Fibroblast of the conjunctiva (primary cell): ENCODE data around the gene PTPN14.

Experiments used
- DNase-seq: peaks from one replicate; pipeline ENCODE4 v3.0.0-alpha.2; 2010; ENCODE audit warnings: low read depth

The PTPN14 gene

DNA sequence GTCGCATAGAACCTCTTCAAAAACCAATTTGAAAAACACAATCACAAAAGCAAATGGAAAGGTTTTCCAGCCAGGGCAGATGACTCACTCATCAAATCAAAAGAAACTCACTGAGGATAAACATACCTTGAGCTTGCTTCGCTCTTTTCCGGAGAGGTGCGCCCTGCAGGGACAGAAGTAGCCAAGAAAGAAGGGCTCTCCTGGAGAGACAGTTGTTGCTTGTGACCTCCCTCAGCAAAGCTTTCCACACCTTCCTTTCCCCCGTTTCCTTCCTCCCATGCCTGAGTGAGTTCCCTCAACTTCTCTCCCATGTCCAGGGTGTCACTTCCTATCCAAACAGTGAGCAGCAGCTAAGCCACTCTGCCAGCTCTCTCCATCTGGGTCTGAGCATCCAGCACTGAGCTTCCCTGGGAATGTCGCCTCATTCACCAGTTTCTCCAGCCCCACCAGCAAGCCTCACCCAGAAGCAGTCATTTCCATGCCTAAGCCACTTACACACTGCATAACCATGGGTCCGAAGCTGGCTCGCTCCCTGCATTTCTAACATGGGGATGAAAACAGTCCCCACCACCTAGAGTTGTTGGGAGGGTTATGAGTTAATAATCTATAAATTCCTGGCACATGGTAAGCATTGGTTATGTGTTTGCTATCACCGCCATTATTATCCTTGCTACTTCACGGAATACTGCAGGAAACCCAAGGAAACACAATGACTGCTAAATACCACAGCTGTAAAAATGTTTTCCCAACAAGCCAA is 75.0 kb downstream of the PTPN14 start:
- no peak for DNase-seq

DNA sequence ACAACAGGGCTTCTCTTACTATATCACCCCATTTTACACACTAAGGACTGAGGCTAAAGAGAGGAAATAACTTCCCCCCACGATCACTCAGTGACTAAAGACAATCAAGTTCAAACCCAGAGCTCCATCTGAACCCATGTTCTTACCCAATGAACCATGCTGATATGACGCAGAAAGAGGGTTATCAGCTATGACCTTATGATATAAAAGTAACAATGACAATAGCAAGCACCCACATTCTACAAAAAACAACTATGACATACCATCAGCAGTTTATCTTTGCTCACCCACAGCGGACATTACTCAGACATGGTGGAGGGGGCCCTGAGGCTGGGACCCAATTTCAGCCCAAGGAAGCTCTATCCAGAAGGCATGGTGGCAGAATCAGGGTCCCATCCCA is 75.7 kb downstream of the PTPN14 start:
- no peak for DNase-seq

DNA sequence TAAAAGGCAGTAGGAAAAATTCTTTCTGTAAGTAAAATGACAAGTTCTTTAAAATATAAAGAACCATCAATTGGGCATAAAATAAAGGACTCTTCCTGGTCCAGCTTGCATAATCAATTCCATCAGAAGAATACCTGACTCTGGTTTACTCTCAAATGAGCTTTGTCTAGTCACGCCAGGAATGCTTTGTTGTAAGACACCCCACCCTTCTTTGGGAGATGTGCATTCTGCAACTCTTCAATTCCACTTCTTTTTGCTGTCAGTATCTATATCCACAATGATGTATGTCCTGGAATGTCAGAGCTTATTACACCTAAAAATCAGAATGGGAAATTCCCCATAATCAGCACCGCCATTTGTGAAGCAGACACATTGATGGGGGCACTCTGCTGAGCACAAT is 76.1 kb downstream of the PTPN14 start:
- no peak for DNase-seq

DNA sequence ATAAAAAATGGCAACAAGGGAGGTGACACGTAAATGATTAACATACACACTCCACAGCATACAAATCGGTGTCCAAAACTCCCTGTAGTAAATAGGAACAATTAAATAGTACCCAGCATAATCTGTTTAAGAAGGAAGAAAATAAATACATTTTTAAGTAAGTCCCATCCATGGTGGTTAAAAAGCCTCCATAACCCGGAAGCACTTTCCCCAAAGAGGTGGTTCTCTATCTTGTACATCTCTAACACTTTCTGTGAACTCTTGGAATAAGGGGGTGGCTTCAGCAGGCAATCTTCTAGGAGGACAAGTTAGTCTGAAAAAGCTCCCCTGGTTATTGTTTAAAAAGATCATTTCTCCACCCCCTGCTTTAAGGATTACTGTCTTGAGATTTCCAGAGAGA is 76.9 kb downstream of the PTPN14 start:
- no peak for DNase-seq

DNA sequence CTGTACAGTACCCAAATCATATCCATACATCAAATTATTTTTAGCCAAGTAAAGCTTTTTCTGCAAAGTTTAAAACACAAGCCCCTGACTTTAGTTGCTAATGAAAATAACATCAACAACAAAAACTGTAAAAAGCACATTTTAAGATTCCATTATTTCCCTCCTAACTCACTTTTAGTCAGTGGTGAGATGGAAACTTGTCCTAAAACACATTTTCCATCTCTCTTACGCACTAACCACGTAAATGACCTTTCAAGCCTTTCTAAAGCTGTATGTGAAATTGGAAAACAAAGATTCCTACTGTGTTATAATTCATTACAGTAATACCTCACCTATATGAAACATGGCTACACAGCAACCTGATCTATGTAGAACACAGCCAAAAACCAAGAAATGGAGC is 77.5 kb downstream of the PTPN14 start:
- no peak for DNase-seq

DNA sequence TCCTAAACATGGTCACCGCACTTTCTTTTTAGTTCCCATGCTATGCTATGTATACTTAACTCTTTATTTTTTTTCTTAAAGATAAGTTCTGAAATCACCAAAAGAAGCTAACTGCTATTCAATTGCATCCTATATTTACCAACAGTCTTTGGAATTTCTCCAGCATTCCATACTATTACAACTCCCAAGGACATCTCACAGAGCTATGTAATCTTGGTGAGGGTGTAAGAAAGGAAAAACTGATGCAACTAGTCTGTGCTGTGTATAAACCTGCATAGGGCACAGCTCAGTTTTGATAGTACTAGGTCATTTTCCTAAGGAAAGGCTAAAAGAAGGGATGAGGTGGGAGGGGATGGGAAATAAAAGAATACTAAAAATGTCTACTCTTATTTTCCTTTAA is 78.0 kb downstream of the PTPN14 start:
- peak; percentile 78 for DNase-seq

DNA sequence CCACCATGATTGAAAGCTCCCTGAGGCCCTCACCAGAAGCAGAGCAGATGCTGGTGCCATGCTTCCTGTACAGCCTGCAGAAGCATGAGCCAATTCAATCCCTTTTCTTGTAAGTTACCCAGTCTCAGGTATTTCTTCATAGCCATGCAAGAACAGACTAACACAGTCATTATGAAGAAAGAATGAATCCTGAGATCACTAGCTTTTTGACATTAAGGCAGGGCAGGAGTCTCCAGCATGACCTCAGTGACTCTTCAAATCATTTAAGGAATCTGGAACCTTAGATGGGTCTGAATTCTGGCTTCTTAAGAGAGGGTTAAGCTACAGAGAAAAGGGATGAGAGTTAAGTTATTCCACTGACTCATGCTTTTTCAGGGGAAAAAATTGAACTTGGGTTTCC is 79.0 kb downstream of the PTPN14 start:
- DNase-seq: no peak

DNA sequence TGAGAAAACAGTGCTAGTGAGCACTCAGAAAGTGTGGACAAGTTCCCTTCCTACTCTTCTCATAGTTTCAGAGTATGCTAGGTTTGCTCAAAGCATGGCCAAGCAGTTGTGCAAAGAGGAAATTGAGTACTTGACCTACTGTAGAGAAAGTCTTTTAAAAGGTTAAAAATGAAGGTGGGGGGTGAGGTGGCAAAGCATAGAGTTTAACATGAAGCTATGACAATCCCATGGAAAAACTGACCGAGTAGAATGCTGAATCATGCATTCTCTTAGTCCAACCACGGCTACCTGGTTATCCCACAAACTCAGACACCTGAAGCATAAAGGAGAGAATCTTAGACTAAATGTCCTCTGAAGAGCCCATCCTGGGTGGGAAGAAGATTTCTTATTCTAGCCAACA is 79.9 kb downstream of the PTPN14 start:
- DNase-seq: no peak

DNA sequence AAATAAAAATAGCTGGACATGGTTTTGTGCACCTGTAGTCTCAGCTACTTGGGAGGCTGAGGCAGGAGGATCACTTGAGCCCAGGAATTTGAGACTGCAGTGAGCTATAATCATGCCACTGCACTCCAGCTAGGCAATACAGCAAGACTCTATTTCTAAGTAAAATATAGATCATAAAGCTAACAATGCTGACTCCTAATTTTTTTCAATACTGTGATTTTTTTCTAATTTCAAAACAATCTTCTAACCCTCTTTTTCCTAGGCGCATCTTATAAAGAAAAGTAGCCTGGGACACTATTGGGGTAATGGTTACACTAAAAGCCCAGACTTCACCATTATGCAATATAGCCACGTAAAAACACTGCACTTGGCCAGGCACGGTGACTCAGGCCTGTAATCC is 81.3 kb downstream of the PTPN14 start:
- DNase-seq: no peak

DNA sequence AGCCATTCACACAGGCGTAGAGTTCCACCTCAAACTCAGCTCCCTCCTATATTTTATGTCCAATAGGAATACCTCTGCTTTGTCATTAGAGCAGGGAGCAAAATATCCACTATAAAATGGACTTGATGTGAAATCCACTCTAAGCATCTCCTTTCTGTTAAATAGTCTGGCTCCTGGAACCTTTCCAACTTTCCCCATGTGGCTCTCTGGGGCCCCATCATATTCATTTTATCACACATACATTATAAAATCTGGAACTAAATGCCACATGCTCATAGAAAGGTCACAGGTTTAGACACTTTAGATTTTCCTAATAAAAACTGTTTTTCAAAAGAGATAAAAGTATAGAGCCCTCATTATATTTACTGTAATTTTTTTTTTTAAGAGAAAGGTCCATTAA is 82.1 kb downstream of the PTPN14 start:
- no peak for DNase-seq

DNA sequence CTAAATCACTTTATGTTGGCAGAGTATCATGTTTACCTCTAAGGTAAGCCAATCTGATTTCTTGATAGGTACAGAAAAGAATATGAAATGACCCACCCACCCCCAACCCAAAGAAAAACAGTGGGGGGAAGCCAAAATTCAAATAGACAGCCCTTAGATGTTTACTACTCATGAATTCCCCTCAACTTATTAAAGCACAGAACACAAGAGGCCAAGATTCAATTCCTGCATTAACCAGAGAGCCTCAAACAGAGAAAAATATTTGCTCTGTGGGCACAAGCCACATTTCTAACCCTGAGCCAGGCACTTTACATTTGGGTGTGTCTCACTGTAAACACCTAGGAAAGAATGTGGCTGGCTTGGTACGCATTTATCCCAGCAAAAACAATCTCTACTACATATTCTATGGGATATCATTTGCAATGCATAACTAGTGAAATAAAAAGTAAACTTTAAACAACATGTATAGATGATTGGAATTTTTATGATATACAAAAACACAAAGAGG is 84.3 kb downstream of the PTPN14 start:
- DNase-seq: no peak

DNA sequence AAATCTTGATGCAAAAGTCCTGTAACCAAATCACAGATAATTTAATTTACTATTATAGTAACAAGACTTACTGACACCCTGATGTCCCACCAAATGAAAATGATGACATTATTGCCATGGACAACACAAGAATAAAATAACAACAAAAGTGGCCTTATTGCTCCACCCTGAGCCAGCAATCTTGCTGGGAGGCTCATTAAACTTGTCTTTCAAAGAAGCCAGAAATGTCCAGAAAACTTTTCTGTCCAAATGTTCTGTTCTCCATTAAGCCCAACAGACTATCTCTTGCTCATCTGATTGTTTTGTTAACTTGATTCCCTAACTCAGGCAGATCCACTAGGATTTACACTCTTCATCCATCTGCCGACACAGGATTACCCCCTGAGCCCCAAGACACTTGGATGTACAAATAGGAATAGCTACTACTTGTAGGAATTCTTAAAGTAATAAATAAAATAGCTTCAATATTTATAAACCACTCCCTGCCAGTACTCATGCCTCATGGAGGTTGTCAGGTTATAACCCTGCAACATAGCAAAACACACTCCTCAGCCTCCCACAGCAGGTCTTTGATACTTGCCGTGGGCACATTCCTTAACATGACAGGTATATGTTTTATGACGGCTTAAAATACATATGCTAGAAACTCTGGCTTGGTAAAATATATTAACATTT is 84.9 kb downstream of the PTPN14 start:
- DNase-seq: no peak

DNA sequence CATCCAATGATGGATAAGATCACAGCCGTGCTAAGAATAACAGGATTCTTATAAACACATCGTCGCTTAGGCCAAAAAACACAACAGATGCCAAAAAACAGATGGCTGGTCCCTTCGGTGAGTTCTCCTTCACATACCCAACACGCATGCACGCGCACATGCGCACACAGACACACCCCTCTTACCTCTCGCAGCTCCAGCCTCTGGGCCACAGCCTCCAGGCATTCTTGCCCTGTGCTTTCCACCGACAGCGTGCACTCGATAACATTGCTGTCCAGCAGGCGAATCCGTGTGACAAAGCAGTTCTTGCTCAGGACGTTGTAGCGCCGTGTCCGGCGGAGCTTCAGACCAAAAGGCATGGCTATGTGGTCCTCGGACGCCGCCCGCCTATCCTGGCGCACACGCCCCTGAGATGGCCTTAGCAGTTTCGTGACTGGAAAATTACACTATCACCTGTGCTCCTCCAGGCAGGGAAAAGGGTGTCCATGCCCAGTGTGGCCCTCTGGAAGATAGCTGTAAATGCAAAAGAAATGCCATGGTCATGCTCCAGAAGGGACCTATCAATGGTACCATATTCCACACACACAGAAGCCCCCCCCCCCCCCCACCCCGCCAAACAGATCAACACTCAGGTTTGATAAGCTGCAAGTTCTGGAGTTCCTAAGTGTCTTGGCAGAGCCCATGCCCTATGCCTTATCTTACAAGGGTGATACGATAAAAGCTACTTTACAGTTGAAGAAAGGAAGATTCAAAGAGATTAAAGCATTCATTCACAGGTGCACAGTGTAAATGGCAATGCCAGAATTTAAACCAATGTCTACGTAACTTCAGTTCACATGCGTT is 86.7 kb downstream of the PTPN14 start:
- no peak for DNase-seq

DNA sequence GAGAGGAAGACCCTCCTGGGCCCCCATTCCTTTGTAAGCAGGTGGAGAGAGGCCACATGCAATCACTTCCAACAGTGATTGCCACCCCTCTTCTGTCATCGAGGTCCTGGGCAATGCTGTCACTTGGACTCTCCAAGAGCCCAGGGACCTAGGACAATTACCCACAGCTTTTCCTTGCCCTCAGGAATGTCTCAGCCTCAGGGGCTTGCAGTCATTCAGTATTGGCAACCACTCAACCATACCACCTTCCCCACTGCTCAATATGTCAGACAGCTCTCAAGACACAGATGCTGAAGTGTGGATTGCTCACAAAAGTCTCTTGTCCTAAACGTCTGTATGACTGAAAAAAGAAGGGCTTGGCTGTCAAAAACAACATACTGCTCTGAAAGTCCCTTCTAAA is 87.8 kb downstream of the PTPN14 start:
- no peak for DNase-seq

DNA sequence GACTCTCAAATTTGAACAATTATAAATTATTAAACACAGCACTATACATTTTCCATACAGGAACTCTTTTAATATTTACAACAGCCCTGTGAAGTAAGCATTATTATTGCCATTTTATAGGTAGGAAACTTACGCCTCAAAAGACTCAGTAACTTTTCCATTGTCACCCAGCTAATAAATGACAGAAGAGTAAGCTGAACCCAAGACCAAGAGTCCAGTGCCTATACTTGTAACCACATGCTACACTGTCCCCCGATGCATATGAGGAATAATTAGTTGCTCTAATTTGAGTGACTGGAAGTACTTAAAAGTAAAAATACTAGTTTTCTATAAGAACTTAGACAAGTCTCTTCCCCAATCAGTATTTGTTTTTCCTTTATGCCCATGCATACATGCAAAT is 88.5 kb downstream of the PTPN14 start:
- DNase-seq: no peak

DNA sequence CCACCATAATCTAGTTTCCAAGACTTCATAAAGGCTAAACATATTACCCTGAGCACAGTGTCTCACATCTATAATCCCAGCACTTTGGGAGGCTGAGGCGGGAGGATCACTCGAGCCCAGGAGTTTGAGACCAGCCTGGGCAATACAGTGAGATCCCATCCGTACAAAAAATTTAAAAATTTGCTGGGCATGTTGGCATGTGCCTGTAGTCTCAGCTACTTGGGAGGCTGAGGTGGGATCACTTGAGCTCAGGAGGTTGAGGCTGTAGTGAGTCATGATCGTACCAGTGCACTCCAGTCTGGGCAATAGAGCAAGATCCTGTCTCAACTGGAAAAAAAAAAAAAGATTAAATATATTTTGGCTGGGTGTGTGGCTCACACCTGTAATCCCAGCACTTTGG is 90.1 kb downstream of the PTPN14 start:
- DNase-seq: no peak

DNA sequence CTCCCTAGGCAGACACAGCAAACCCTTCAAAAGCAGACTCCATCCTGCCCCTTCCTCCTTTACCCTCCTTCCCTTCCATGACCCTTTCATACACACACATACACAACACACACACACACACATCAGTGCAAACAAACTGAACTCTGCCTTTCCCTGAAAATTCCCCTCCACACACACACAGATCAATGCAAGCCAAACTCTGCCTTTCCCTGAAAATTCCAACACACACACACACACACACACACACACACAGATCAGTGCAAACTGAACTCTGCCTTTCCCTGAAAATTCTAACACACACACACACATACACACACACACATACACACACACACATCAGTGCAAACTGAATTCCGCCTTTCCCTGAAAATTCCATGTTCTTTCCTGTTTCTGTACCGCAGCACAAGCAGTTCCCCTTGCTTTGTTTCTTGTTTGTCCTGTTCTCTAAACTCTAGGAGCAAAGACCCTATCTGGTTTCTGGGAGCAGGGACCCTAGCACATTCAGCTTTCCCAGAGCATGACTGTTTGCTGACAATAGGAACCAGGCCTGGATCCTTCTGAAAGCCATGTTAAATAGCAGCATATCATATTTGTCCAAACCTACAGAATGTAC is 91.0 kb downstream of the PTPN14 start:
- no peak for DNase-seq

DNA sequence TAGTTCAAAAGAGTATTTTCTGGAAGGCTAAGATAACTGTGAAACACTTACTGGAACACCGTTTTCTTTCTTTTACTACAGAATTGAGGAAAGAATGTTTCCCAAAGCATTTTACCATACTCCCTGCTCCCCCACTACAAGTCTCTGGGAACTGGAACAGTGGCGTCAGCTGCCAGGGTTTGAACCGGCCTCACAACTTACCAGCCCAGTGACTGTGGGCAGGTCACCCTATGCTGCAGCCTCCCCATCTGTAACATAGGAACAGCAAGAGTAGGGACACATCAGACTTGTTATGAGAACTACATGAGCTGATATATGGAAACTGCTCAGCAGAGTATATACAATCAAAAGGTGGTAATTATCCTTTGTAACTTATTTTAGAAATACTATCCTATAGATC is 91.5 kb downstream of the PTPN14 start:
- DNase-seq: no peak

DNA sequence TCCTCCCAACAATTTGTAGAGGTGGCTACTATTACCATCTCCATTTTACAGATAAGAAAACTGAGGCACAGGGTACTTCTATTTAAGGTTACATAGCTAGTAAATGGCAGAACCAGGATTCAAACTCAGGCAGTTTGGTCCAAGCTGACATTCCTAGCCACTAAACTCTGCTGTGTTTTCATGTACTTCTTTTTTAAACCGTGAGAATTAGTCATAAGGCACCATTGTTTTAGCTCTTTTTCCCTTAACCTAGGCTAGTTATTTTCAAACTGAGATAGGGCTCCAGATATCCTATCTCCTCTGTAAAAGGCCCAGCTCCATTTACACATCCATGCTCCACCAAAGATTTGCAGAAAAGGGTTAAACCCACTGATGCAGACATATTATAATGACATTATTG is 92.9 kb downstream of the PTPN14 start:
- no peak for DNase-seq

DNA sequence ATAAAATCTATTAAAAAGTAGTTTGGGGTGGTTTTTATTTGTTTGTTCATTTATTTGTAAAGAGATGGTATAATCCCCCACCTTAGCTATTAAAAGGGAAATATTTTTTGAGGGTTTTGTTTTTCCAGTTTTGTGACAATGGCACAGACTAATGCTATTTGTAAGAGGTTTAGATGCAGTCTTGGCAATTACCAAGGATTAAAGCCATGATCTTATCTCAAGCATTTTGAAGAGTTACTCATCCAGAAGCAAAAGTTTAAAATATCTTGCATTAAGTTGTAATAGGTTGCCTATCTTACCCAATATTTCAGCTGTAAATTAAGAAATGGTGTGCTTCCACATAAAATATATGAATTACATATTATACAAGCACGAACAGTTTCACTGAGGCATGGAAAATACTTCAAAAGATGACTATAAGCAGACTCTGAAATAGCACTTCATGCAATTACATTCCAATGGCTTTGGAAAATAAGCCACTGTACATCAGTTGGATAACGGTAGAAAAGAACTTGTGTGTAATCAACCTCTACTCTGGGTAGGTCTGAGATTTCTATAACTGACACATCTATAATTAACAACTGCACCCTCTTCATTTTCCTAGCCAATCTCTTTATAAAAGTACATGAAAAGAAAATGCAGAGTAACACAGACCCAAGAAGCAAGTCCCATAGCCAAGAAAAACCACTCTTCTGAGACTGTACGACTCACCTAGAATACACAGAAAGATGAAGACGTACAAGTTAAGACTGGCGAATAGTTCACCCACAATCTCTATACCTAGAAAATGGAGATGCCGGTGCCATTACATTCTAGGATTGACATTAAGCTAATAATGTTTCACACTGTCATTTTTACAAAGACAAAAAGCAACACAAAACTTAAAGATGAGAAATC is 95.2 kb downstream of the PTPN14 start:
- DNase-seq: no peak

DNA sequence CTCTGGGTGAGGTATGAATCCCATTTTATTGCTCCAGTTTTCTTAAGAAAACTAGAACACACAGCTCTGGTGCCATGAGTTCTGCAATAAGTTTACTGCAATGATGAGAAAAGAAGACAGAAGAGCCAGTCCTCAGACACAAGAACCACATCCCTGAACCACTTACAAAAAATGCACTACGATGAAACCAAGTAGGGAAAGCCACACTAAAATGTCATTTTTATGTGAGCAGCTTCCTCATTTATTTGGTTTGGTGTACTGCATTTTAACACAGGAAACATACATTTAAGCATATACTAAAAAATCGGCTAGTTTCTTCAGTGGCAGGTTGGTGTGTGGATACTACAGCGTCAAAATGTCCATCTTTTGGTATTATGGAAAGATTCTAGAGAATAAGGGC is 95.9 kb downstream of the PTPN14 start:
- DNase-seq: no peak
